ENCODE measurements around the gene NMNAT1. TPM values are rescaled to one million over a fixed set of nuclear protein-coding genes. Genes with fewer than 3 reads are reported as not detected.

Gene NMNAT1
- total and polyA plus RNA-seq, 2 of the 8 experiments (the other 6 are each of a cell fraction or from before 2014, with no cell fraction given), result 2.0 to 2.5 TPM

DNA sequence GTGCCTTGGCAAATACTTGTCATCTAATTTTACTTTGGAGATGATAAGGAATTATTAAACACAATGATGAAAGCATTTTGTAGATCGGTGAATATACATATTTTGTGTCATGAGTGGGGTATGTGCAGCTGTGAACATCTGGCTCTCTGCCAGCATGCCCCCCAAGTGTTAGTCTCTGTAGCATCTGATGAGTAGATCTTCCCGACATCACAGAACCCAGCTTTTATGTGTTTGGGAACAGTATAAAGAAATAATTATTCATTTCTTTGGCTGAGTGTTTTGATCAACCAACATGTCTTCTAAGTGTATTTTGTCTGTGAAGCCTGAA is 28.7 kb upstream of the NMNAT1 start:
- DNase-seq (ENCODE audit: low read depth in 1 of 2, low spot score in 2 of 2) (no peak), FAIRE-seq (no peak)
- no peak overlapping the region for H3K4me3 ChIP-seq (ENCODE audit: extremely low read depth in 1 of 4, insufficient read depth in 2 of 4, low read depth in 3 of 4, low read length in 4 of 4)
- H2AK5ac ChIP-seq (ENCODE audit: low read depth, low read length), result no peak overlapping the region
- H4K5ac ChIP-seq (ENCODE audit: insufficient read length, low read depth, low read length), result no peak overlapping the region
- H3K56ac ChIP-seq (replicated peaks; ENCODE audit: insufficient read length, low read depth, low read length), result no peak overlapping the region
- H2BK120ac ChIP-seq (replicated peaks; ENCODE audit: low read depth, low read length), result no peak overlapping the region
- no peaks in the 10 kb centered on the region for H3K36me3 ChIP-seq (ENCODE audit: control insufficient read depth in 2 of 4, insufficient read depth in 4 of 4, low read length in 3 of 4)
- no peak overlapping the region for H4K8ac ChIP-seq (ENCODE audit: extremely low read depth, insufficient read depth, low read length)
- no peak overlapping the region for H3K27ac ChIP-seq (ENCODE audit: low read depth, low read length)
- POLR2A ChIA-PET (ENCODE audit: partially characterized antibody), result interaction anchor here (1.6 to 2.7 kb wide), 2 partner anchors 10 to 29 kb away, joined by 8 to 12 read pairs; partner anchors contain the start of genes LZIC and NMNAT1
- H2BK12ac ChIP-seq (ENCODE audit: low read depth, low read length), result no peak overlapping the region
- H3K4me2 ChIP-seq (ENCODE audit: insufficient read depth in 1 of 2, low read depth in 2 of 2, low read length in 2 of 2), result no peak overlapping the region
- no peak overlapping the region for H2BK15ac ChIP-seq (ENCODE audit: low read length)
- H2AFZ ChIP-seq (ENCODE audit: low read length), result no peak overlapping the region
- H3K79me1 ChIP-seq (ENCODE audit: low read depth, low read length), result no peaks in the 10 kb centered on the region
- no peaks in the 10 kb centered on the region for H3K27me3 ChIP-seq (replicated peaks in 1 of 4; ENCODE audit: control insufficient read depth in 3 of 4, extremely low read depth in 1 of 4, insufficient read depth in 3 of 4, low read length in 3 of 4)
- H3K79me2 ChIP-seq (ENCODE audit: control insufficient read depth in 1 of 2, insufficient read depth in 2 of 2, low read length in 2 of 2), result no peaks in the 10 kb centered on the region
- no peak overlapping the region for H2BK5ac ChIP-seq (ENCODE audit: low read depth, low read length)
- H3K14ac ChIP-seq (ENCODE audit: insufficient read length), result no peak overlapping the region
- no peak for TF ChIP-seq JUN (IDR thresholded peaks at IDR 0.05; ENCODE audit: low read depth, low read length)
- TF ChIP-seq KDM1A (IDR thresholded peaks at IDR 0.05; ENCODE audit: borderline replicate concordance, low read length), result no peak
- no peak overlapping the region for H3K9ac ChIP-seq (replicated peaks in 1 of 4; ENCODE audit: extremely low read depth in 1 of 4, low read depth in 3 of 4, low read length in 3 of 4)
- no peak overlapping the region for H3K4ac ChIP-seq (replicated peaks; ENCODE audit: insufficient read length, low read depth, low read length)
- no peaks in the 10 kb centered on the region for H4K20me1 ChIP-seq (replicated peaks in 1 of 2; ENCODE audit: control insufficient read depth in 1 of 2, insufficient read depth in 2 of 2, low read length in 2 of 2)
- 84% methylated on average over 2 of the region's 2 CpGs; no CpG with 5 or more reads in 1 of the 2 experiments for WGBS, 2 experiments (ENCODE audit: extremely low coverage in 1 of 2, insufficient coverage in 1 of 2, insufficient read length in 1 of 2, insufficient replicate concordance in 2 of 2, low coverage in 1 of 2, low lambda C conversion rate in 2 of 2, missing lambda C conversion rate in 1 of 2)
- H4K91ac ChIP-seq (replicated peaks; ENCODE audit: insufficient read length, low read length), result no peak overlapping the region
- no peak overlapping the region for H3K18ac ChIP-seq (ENCODE audit: extremely low read depth, low read length)
- CTCF ChIA-PET (ENCODE audit: partially characterized antibody), result interaction anchor here (0.7 to 2.0 kb wide), 11 partner anchors 14 to 756 kb away, joined by 3 to 9 read pairs (median 3); partner anchors contain the start of genes LZIC and NMNAT1
- H3K23me2 ChIP-seq (ENCODE audit: low read depth, low read length), result peaks cover 1% of the 10 kb centered on the region
- no peaks in the 10 kb centered on the region for H3K9me3 ChIP-seq (ENCODE audit: insufficient read depth in 2 of 2, low read depth in 1 of 2, low read length in 1 of 2)
- no peaks in the 10 kb centered on the region; a peak in 1 of 7 replicates for H3K4me1 ChIP-seq (replicated peaks in 1 of 4; ENCODE audit: control insufficient read depth in 3 of 4, insufficient read depth in 4 of 4, low read length in 3 of 4)
- no peak overlapping the region for H3K23ac ChIP-seq (ENCODE audit: insufficient read length)
- no peak overlapping the region for H2BK20ac ChIP-seq (ENCODE audit: low read length)

All from H1 (cell line).